B cell (primary cell): ENCODE measurements around the gene POLR3K. TPM values are rescaled to one million over a fixed set of nuclear protein-coding genes. Genes with fewer than 3 reads are reported as not detected.
"Not testable (repeated sequence)": the region's sequence is repeated elsewhere in the genome, so short reads cannot be mapped to it uniquely, and the experiment has no call there.

Source experiments
- ATAC-seq: fragments of 200-7000 bp; cut with Tn5 transposase; one replicate; pipeline ENCODE4 v1.10.0; 2021; ENCODE audit warnings: low read depth, mild to moderate bottlenecking, moderate number of reproducible peaks, moderate library complexity
- CTCF ChIA-PET: fragments of 350-600 bp; sonication (Branson Sonifier 250); formaldehyde crosslinking; loops from one replicate; lab custom pipeline; 2021; ENCODE audit warnings: antibody characterized with exemption, inconsistent platforms; lab: Charles Lee
- POLR2A ChIA-PET: fragments of 350-600 bp; sonication (Branson Sonifier 250); formaldehyde crosslinking; loops from one replicate; lab custom pipeline; 2021; ENCODE audit warnings: antibody characterized with exemption; lab: Charles Lee
- DNase-seq: peaks from one replicate; pipeline ENCODE4 v3.0.0; 2013
- H2AFZ ChIP-seq: 2 replicates; pipeline ENCODE4 v1.6.1; 2012; ENCODE audit warnings: mild to moderate bottlenecking, low read depth, low read length; ENCODE audit not compliant: insufficient read depth, poor library complexity, severe bottlenecking
- H3K27ac ChIP-seq, 2 donors: 1 replicate in 1 of 2; 2 replicates in 1 of 2; pipeline ENCODE4 v1.5.1; 2012 to 2013; ENCODE audit warnings: low read length in 2 of 2, mild to moderate bottlenecking in 2 of 2, moderate library complexity in 1 of 2
- H3K27me3 ChIP-seq, 4 experiments: fragments of 200-600 bp in 1 of 4; sonication (generic) in 1 of 4; replicated peaks in 1 of 4; 1 replicate in 2 of 4; 2 replicates in 2 of 4; pipeline versions ENCODE4 v1.6.1 to v1.7.0; 2013 to 2016; ENCODE audit warnings: low read length in 3 of 4, mild to moderate bottlenecking in 2 of 4, mixed read lengths in 1 of 4, moderate library complexity in 1 of 4; ENCODE audit not compliant: insufficient read depth in 4 of 4, control insufficient read depth in 3 of 4; ENCODE audit errors: control extremely low read depth in 1 of 4
- H3K36me3 ChIP-seq, 2 experiments: replicated peaks in 1 of 2; 1 replicate in 1 of 2; 2 replicates in 1 of 2; pipeline versions ENCODE4 v1.6.1 to v1.7.1; 2013; ENCODE audit warnings: low read length in 1 of 2; ENCODE audit not compliant: insufficient read depth in 2 of 2, control insufficient read depth in 1 of 2; ENCODE audit errors: control extremely low read depth in 1 of 2, extremely low read depth in 1 of 2
- H3K4me1 ChIP-seq, 2 donors: fragments of 200-600 bp in 1 of 2; sonication (generic) in 1 of 2; 1 replicate in 1 of 2; 2 replicates in 1 of 2; pipeline versions ENCODE4 v1.5.1 to v1.6.1; 2013 to 2017; ENCODE audit warnings: low read length in 2 of 2; ENCODE audit not compliant: control insufficient read depth in 2 of 2, insufficient read depth in 2 of 2
- H3K4me2 ChIP-seq: replicated peaks from 2 replicates; pipeline ENCODE3; 2012; ENCODE audit warnings: mild to moderate bottlenecking, low read depth, low read length; ENCODE audit not compliant: poor library complexity, severe bottlenecking
- H3K4me3 ChIP-seq, 5 experiments: fragments of 200-600 bp in 1 of 5; sonication (generic) in 1 of 5; 1 replicate in 3 of 5; 2 replicates in 2 of 5; pipeline versions ENCODE4 v1.5.1 to v1.7.0; 2011 to 2016; ENCODE audit warnings: low read length in 4 of 5, mild to moderate bottlenecking in 4 of 5, low read depth in 2 of 5, control low read depth in 1 of 5, moderate library complexity in 1 of 5; ENCODE audit not compliant: insufficient read depth in 1 of 5; ENCODE audit errors: control extremely low read depth in 1 of 5, extremely low read depth in 1 of 5
- H3K79me2 ChIP-seq: fragments of 200-600 bp; sonication (generic); one replicate; pipeline ENCODE4 v1.6.0; 2016; ENCODE audit warnings: low read length; ENCODE audit not compliant: control insufficient read depth, insufficient read depth
- H3K9ac ChIP-seq: fragments of 200-600 bp; sonication (generic); 2 replicates; pipeline ENCODE4 v1.6.1; 2017; ENCODE audit warnings: mild to moderate bottlenecking, low read length, moderate library complexity
- H3K9me3 ChIP-seq, 3 donors: one replicate each; pipeline versions ENCODE4 v1.6.1 to v1.7.1; 2013; ENCODE audit warnings: low read length in 2 of 3; ENCODE audit not compliant: control insufficient read depth in 2 of 3, insufficient read depth in 1 of 3; ENCODE audit errors: control extremely low read depth in 1 of 3
- H4K20me1 ChIP-seq: 2 replicates; pipeline ENCODE4 v1.6.0; 2012; ENCODE audit warnings: mild to moderate bottlenecking, low read length; ENCODE audit not compliant: insufficient read depth, control insufficient read depth, poor library complexity, severe bottlenecking
- H3K27ac Mint-ChIP-seq: one replicate; pipeline ENCODE4 v1.8.0; 2021; ENCODE audit warnings: mixed read lengths
- H3K27me3 Mint-ChIP-seq: one replicate; pipeline ENCODE4 v1.8.0; 2021; ENCODE audit warnings: mixed read lengths
- H3K4me1 Mint-ChIP-seq: one replicate; pipeline ENCODE4 v1.8.0; 2021; ENCODE audit warnings: mixed read lengths
- H3K4me3 Mint-ChIP-seq: one replicate; pipeline ENCODE4 v1.8.0; 2021; ENCODE audit warnings: mixed read lengths
- H3K9me3 Mint-ChIP-seq: one replicate; pipeline ENCODE4 v1.8.0; 2022; ENCODE audit warnings: mixed read lengths; ENCODE audit not compliant: insufficient read depth
- WGBS: methylation state at CpG from one replicate; pipeline ENCODE4 v1.1.5; 2013; ENCODE audit warnings: missing lambda C conversion rate; ENCODE audit not compliant: insufficient coverage; 5-methylcytosine and 5-hydroxymethylcytosine counted together
- intact Hi-C: fragments of 100-400 bp; cut with micrococcal nuclease; formaldehyde crosslinking; loops from one replicate; pipeline ENCODE4 v1.10.0; 2022
- polyA plus RNA-seq: library from polyadenylated mRNA; depleted of rRNA; stranded (reverse); fragments of >200 nt; gene quantifications from 2 replicates; pipeline ENCODE4 v1.2.3, GENCODE V29; 2012
- total RNA-seq, 2 donors: library from RNA; stranded (reverse); fragments of 120-200 nt in 1 of 2; gene quantifications; 1 replicate in 1 of 2; 2 replicates in 1 of 2; pipeline versions ENCODE4 v1.2.3 to v1.2.4, GENCODE V29; 2013 to 2022

Gene POLR3K
- total and polyA plus RNA-seq, 2 donors (not counting 1 experiment from before 2014, with no cell fraction given), result 26.3 to 34.9 TPM

- H3K4me2 ChIP-seq, H3K27ac ChIP-seq, H2AFZ ChIP-seq, H3K27ac Mint-ChIP-seq, H3K4me1 ChIP-seq, H3K27me3 ChIP-seq, DNase-seq, H3K9ac ChIP-seq, H3K4me3 Mint-ChIP-seq, ATAC-seq, H3K9me3 Mint-ChIP-seq, H3K4me3 ChIP-seq, POLR2A ChIA-PET, H3K9me3 ChIP-seq, H3K4me1 Mint-ChIP-seq, H3K27me3 Mint-ChIP-seq, H3K36me3 ChIP-seq, H3K79me2 ChIP-seq, intact Hi-C loops, H4K20me1 ChIP-seq: not testable (repeated sequence)
- 92% methylated on average over 11 of the region's 12 CpGs for WGBS
- CTCF ChIA-PET, result interaction anchor here (1.0 kb wide), 1 partner anchor 76 kb away, joined by 3 read pairs; no protein-coding TSS in a partner anchor
Measured at GRCh38 chr16:20886-21285, 32.5 kb downstream of the POLR3K start.

GRCh38 chr16:17062-17765, 36.2 kb downstream of the POLR3K start:
- H3K4me3 ChIP-seq, H3K9ac ChIP-seq, H3K4me1 ChIP-seq, H2AFZ ChIP-seq, H3K9me3 ChIP-seq, H3K4me1 Mint-ChIP-seq, H3K36me3 ChIP-seq, H3K27me3 Mint-ChIP-seq, CTCF ChIA-PET, POLR2A ChIA-PET, H3K27ac ChIP-seq, intact Hi-C loops, H3K4me2 ChIP-seq, H4K20me1 ChIP-seq, DNase-seq, H3K27ac Mint-ChIP-seq, H3K4me3 Mint-ChIP-seq, H3K79me2 ChIP-seq, H3K9me3 Mint-ChIP-seq, ATAC-seq, H3K27me3 ChIP-seq: not testable (repeated sequence)
- 96% methylated on average over 6 of the region's 20 CpGs for WGBS
